ENCODE data around the gene THEMIS.

DNA sequence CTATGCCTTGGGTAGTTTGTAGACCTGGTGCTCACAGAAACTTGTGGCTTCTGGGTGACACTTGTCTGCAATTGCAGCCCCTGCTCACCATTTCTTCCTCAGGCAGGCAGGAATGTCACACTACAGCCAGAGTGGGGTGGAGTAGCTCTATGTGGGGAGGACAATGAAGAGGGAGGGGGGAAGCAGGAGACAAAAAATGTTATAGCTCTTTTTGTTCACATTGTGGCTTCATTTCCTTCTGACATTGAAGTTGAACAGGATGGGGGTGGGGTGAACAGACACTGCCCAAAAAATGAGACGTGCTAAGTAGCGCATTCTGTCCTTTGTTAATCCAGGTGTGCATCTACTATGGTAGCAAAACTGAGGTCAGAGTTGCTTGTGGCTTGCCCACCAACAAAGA, at the start of gene THEMIS:
- TF ChIP-seq EZH2 (IDR thresholded peaks at IDR 0.05; ENCODE audit: borderline replicate concordance, low read length), result no peak
- TF ChIP-seq, protein P1, sequence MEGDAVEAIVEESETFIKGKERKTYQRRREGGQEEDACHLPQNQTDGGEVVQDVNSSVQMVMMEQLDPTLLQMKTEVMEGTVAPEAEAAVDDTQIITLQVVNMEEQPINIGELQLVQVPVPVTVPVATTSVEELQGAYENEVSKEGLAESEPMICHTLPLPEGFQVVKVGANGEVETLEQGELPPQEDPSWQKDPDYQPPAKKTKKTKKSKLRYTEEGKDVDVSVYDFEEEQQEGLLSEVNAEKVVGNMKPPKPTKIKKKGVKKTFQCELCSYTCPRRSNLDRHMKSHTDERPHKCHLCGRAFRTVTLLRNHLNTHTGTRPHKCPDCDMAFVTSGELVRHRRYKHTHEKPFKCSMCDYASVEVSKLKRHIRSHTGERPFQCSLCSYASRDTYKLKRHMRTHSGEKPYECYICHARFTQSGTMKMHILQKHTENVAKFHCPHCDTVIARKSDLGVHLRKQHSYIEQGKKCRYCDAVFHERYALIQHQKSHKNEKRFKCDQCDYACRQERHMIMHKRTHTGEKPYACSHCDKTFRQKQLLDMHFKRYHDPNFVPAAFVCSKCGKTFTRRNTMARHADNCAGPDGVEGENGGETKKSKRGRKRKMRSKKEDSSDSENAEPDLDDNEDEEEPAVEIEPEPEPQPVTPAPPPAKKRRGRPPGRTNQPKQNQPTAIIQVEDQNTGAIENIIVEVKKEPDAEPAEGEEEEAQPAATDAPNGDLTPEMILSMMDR (conservative IDR thresholded peaks at IDR 0.05 in 1 of 2, IDR thresholded peaks at IDR 0.05 in 1 of 2; ENCODE audit: extremely low read depth in 1 of 2, insufficient read depth in 1 of 2, low read depth in 1 of 2, low read length in 2 of 2), result no peak
